Fibroblast of the aortic adventitia (primary cell): ENCODE data around the gene PEX11A. TPM values are rescaled to one million over a fixed set of nuclear protein-coding genes. Genes with fewer than 3 reads are reported as not detected.

Experiments used
- DNase-seq: peaks from one replicate; pipeline ENCODE4 v3.0.0-alpha.2; 2010; ENCODE audit warnings: low read depth
- H3K4me3 ChIP-seq: 2 replicates; pipeline ENCODE4 v1.5.1; 2011; ENCODE audit warnings: low read depth, mild to moderate bottlenecking, control low read depth, low read length, moderate library complexity
- CTCF ChIP-seq: IDR thresholded peaks from 2 replicates; pipeline ENCODE4 v1.5.1; 2011; ENCODE audit warnings: mild to moderate bottlenecking, low read length, control low read depth, inconsistent platforms; ENCODE audit not compliant: insufficient read depth
- total RNA-seq: library from RNA; depleted of rRNA; stranded (reverse); fragments of >200 nt; gene quantifications from 2 replicates; pipeline ENCODE4 v1.2.3, GENCODE V29; 2012; ENCODE audit warnings: low replicate concordance

PEX11A gene
- total RNA-seq, 1 donor: 8.7 TPM

DNA sequence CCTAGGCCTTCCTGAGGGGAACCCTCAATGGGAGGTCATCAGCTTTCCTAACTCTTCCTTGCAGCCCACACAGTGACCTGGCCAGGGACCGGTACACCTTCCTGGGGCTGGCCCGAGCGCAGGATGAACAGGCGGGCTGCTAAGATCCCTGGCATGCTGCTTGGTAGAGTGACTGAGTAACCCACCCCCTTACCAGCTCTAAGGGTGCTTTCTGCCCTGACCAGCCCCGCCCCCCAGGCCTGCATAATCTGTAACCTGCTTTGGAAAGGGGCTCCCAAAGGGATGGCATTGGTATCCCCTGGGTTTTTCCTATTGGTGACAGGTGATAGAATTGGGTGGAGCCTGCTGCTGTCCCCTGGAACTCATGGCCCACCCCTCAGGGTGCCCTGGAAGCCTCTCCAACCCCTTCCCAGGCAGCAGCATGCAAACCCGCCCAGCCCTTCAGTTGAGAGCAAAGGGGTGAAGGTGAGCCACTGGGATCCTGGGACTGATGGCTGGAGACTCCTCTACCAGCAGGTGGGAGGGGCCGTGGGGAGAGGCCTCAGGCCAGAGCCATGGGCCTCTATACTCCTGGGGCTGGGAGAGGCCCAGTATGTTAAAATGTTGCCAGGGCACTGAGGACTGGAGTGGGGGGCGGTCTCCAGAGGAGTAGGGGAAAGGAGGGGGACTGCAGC lies 24.2 kb downstream of the PEX11A start:
- no peak overlapping the region for H3K4me3 ChIP-seq
- DNase-seq: no peak

DNA sequence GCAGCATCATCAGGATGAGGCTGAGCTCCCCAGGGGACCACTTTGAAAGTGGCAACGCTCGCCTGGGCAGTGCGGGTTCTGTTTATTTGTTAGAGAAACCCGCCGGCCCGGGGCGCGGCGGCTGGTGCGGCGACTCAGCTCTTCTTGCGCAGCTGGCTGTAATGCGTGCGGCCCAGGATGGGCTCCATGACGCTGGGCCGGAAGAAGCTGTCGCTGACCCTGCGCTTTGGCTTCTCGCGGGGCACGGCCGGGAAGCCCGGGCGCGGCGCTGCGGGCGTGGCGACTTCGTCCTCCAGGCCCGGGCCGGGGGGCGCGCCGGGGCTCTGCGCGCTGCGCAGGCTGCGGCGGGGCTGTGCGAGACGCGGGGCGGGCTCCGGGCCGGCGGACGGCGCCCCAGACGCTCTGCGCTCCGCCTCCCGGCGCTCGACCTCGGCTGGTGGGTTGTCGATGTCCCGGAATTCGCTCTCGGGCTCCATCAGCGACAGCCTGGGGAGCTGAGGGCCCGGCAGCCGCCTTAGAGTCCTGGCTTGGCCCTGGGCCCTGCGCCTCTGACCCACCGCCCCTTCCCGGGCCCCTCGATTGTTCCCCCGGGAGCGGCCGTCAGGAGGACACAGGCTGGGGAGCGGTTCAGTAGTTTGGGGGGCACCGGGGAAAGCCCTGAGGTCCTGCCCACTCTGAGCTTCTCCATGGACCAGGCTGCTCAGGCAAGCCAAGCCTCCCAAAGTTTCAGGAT lies 24.9 kb downstream of the PEX11A start:
- TF ChIP-seq CTCF: no peak
- H3K4me3 ChIP-seq: peak overlapping the region; percentile 35
- DNase-seq: peak; percentile 53

More for the DNA sequence above, 24.2 kb downstream of the PEX11A start:
- TF ChIP-seq CTCF: no peak

DNA sequence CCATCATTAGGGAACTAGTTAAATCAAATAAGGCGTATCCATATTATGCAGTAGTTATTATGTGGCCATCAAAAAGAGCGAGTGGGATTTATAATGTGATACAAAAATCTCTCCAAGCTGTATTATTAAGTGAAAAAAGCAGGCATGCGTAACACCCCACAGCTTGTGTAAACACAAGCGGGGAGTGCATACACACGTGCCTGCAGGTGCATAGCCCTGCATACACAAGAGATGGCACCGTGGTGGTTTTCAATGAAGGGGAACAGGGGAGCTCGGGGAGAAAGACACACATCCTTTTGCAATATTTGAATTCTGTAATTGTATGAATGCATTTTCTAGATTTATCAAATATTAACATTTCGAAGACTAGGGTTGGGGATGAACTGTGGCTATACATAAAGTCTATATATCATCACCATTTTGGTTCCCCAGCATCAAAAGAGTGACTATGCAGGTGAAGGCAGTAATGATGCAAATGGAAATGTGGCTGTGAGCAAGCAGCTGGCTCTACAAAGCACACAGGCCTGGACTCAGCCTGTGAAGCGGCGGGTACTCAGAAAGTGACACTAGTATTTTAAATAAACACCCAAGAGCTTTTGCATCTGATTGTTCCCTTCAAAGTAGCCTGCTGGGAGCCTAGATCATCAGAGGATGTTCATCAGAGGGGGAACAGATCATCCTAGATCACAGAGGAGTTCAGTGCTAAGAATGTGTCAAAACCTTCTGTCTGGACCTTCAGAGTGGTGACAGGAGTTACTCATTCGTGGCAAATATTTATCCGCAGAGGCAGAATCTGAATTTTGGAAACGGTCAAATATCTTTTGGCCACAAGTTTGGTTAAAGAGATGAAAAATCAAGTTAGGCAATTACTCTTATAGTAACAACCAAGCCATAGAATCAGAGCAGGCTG lies 25.9 kb downstream of the PEX11A start:
- H3K4me3 ChIP-seq: no peak overlapping the region
- no peak for TF ChIP-seq CTCF
- no peak for DNase-seq

DNA sequence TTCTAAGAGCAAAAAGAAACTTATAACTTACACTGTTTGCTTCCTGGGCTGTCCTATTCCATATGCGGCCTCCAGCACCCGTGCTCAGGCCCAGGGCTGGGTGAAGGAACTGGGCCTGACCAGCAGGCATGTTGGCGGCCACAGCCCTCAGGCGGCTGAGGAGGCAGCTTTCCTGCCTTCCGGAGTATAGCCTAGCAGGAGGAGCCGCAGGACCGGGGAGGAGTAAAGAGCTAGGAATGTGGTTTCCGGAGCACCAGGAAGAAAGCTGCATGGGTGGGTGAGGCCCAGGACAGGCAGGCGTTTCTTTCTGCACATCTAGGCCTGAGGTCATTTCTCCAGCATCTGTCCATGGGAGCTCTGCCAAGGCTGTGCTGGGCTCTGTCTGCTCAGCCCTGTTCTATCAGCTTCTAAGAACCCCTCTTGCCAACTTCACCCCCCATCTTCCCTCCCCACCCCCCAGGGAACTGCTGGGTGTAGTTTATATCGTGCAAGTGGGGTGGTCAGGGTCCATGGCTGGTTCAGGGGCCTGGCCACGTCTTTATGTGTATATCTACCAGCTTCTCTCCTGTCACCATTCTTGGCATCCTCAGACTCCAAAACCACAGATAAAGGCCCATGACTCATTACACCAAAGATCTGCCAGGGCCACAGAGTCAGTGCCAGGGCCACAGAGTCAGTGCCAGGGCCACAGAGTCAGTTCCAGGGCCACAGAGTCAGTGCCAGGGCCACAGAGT lies 27.5 kb downstream of the PEX11A start:
- DNase-seq: peak; percentile 97
- TF ChIP-seq CTCF: peak; percentile 30
- H3K4me3 ChIP-seq: peak overlapping the region; percentile 55

- DNase-seq: no peak
- H3K4me3 ChIP-seq: no peak overlapping the region
- TF ChIP-seq CTCF: no peak
Observed at GRCh38 chr15:89660556-89660955, 30.0 kb downstream of the PEX11A start.

DNA sequence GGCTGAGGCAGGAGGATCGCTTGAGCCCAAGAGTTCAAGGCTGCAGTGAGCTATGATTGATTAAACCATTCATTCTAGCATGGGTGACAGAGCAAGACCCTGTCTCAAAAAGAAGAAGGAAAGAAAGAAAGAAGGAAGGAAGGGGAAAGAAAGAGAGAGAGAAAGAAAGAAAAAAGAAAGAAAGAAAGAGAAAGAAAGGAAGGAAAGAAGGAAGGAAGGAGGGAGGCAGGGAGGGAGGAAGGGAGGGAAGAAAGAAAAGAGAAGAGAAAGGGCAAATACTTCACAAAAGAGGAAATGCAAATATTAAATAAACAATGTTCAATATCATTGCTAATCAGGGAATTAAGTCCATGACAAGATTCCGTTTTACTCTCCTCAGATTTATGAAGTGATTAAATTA lies 31.3 kb downstream of the PEX11A start:
- TF ChIP-seq CTCF: no peak
- H3K4me3 ChIP-seq: no peak overlapping the region
- no peak for DNase-seq
